SK-N-SH treated with all-trans-retinoic acid at 6 μM for 48 hours (cell line): Measurements from ENCODE around the gene PRRC2C.

ENCODE experiments used
- ATAC-seq: fragments of 200-7000 bp; cut with Tn5 transposase; 3 replicates; pipeline ENCODE4 v1.9.1; 2020; ENCODE audit warnings: mild to moderate bottlenecking, moderate library complexity
- ARNTL ChIP-seq: fragments of 450-650 bp; formaldehyde crosslinking; IDR thresholded peaks from 2 replicates; pipeline ENCODE4 v1.5.0; 2020; ENCODE audit warnings: low read depth, mild to moderate bottlenecking, moderate library complexity, borderline replicate concordance
- BACH2 ChIP-seq: fragments of 250-450 bp; sonication (Bioruptor Pico); IDR thresholded peaks from 2 replicates; pipeline ENCODE4 v1.9.0; 2021; ENCODE audit warnings: mild to moderate bottlenecking, borderline replicate concordance
- CREB5 ChIP-seq: fragments of 250-450 bp; sonication (Bioruptor Pico); IDR thresholded peaks from 2 replicates; pipeline ENCODE4 v1.5.1; 2020; ENCODE audit warnings: low read depth, mild to moderate bottlenecking, moderate library complexity
- CSDC2 ChIP-seq: fragments of 250-450 bp; sonication (Bioruptor Pico); IDR thresholded peaks from 2 replicates; pipeline ENCODE4 v1.5.0; 2020; ENCODE audit warnings: mild to moderate bottlenecking, moderate library complexity
- CSRNP3 ChIP-seq: fragments of 250-450 bp; sonication (Bioruptor Pico); IDR thresholded peaks from 2 replicates; pipeline ENCODE4 v1.5.1; 2021; ENCODE audit warnings: mild to moderate bottlenecking, moderate library complexity
- ESRRG ChIP-seq: fragments of 250-450 bp; sonication (Bioruptor Pico); IDR thresholded peaks from 2 replicates; pipeline ENCODE4 v1.6.1; 2021; ENCODE audit warnings: mild to moderate bottlenecking
- OSR1 ChIP-seq: fragments of 250-450 bp; sonication (Bioruptor Pico); IDR thresholded peaks from 2 replicates; pipeline ENCODE4 v1.8.0; 2022; ENCODE audit warnings: moderate library complexity, mild to moderate bottlenecking, inconsistent platforms
- PATZ1 ChIP-seq: fragments of 250-450 bp; sonication (Bioruptor Pico); IDR thresholded peaks from 2 replicates; pipeline ENCODE4 v1.8.0; 2020; ENCODE audit warnings: mild to moderate bottlenecking, moderate library complexity, borderline replicate concordance
- POU6F1 ChIP-seq: fragments of 250-450 bp; sonication (Bioruptor Pico); IDR thresholded peaks from 2 replicates; pipeline ENCODE4 v1.8.0; 2021; ENCODE audit warnings: low read depth, mild to moderate bottlenecking, moderate library complexity, borderline replicate concordance
- PPARA ChIP-seq: fragments of 250-450 bp; sonication (Bioruptor Pico); IDR thresholded peaks from 2 replicates; pipeline ENCODE4 v1.5.0; 2020; ENCODE audit warnings: mild to moderate bottlenecking, borderline replicate concordance
- RARB ChIP-seq: fragments of 250-450 bp; sonication (Bioruptor Pico); IDR thresholded peaks from 2 replicates; pipeline ENCODE4 v1.8.0; 2021; ENCODE audit warnings: mild to moderate bottlenecking, moderate library complexity
- SNAI2 ChIP-seq: fragments of 250-450 bp; sonication (Bioruptor Pico); IDR thresholded peaks from 2 replicates; pipeline ENCODE4 v1.5.0; 2020; ENCODE audit warnings: mild to moderate bottlenecking, moderate library complexity
- TCF4 ChIP-seq: fragments of 250-450 bp; sonication (Bioruptor Pico); IDR thresholded peaks from 2 replicates; pipeline ENCODE4 v1.8.0; 2021; ENCODE audit warnings: mild to moderate bottlenecking, moderate library complexity, borderline replicate concordance
- TOX ChIP-seq: fragments of 250-450 bp; sonication (Bioruptor Pico); IDR thresholded peaks from 2 replicates; pipeline ENCODE4 v1.8.0; 2021; ENCODE audit warnings: mild to moderate bottlenecking, moderate library complexity, borderline replicate concordance
- TSHZ2 ChIP-seq: fragments of 250-450 bp; sonication (Bioruptor Pico); IDR thresholded peaks from 2 replicates; pipeline ENCODE4 v1.5.0; 2020; ENCODE audit warnings: mild to moderate bottlenecking, moderate library complexity
- ZC3H10 ChIP-seq: fragments of 250-450 bp; sonication (Bioruptor Pico); IDR thresholded peaks from 2 replicates; pipeline ENCODE4 v1.5.1; 2021; ENCODE audit warnings: mild to moderate bottlenecking, moderate library complexity
- ZFP3 ChIP-seq: fragments of 250-450 bp; sonication (Bioruptor Pico); IDR thresholded peaks from 2 replicates; pipeline ENCODE4 v1.5.0; 2020; ENCODE audit warnings: mild to moderate bottlenecking, moderate library complexity
- ZFP30 ChIP-seq: fragments of 450-650 bp; formaldehyde crosslinking; IDR thresholded peaks from 2 replicates; pipeline ENCODE4 v1.5.0; 2022; ENCODE audit warnings: mild to moderate bottlenecking, moderate library complexity
- ZNF565 ChIP-seq: fragments of 450-650 bp; formaldehyde crosslinking; conservative IDR thresholded peaks from 2 replicates; pipeline ENCODE4 v1.5.0; 2020; ENCODE audit warnings: low read depth, mild to moderate bottlenecking, moderate library complexity
- ZNF70 ChIP-seq: fragments of 450-650 bp; formaldehyde crosslinking; IDR thresholded peaks from 2 replicates; pipeline ENCODE4 v1.5.0; 2020; ENCODE audit warnings: mild to moderate bottlenecking, moderate library complexity
- ZNF8 ChIP-seq: fragments of 450-650 bp; formaldehyde crosslinking; IDR thresholded peaks from 2 replicates; pipeline ENCODE4 v1.5.0; 2020; ENCODE audit warnings: mild to moderate bottlenecking, moderate library complexity

Gene PRRC2C

GRCh38 chr1:171530676-171531075 lies 45.3 kb downstream of the PRRC2C start:
- no peak for ATAC-seq
- TF ChIP-seq ZNF8 (no peak), ZC3H10 (CRISPR knock-in tag) (no peak), CREB5 (CRISPR knock-in tag) (no peak), ARNTL (CRISPR knock-in tag) (no peak), ZFP3 (CRISPR knock-in tag) (no peak), POU6F1 (CRISPR knock-in tag) (no peak)

GRCh38 chr1:171532520-171532919 lies 47.2 kb downstream of the PRRC2C start:
- TF ChIP-seq ZNF565 (CRISPR knock-in tag): no peak
- ATAC-seq: no peak

- ATAC-seq: no peak
- TF ChIP-seq BACH2 (CRISPR knock-in tag) (no peak), ESRRG (no peak), ZNF565 (CRISPR knock-in tag) (no peak), ZC3H10 (CRISPR knock-in tag) (no peak), ZFP30 (no peak), CSDC2 (CRISPR knock-in tag) (no peak), CREB5 (CRISPR knock-in tag) (no peak), ZFP3 (CRISPR knock-in tag) (no peak), SNAI2 (no peak), ARNTL (CRISPR knock-in tag) (no peak), OSR1 (CRISPR knock-in tag) (no peak), PPARA (CRISPR knock-in tag) (no peak), TCF4 (no peak)
Measured at GRCh38 chr1:171545523-171545922, 60.2 kb downstream of the PRRC2C start.

GRCh38 chr1:171550050-171550449 lies 64.7 kb downstream of the PRRC2C start:
- TF ChIP-seq PATZ1: no peak
- TF ChIP-seq ZNF70 (CRISPR knock-in tag): no peak
- TF ChIP-seq ZFP30: no peak
- no peak for TF ChIP-seq CSDC2 (CRISPR knock-in tag)
- no peak for TF ChIP-seq POU6F1 (CRISPR knock-in tag)
- TF ChIP-seq RARB (CRISPR knock-in tag): no peak
- TF ChIP-seq CREB5 (CRISPR knock-in tag): no peak
- TF ChIP-seq CSRNP3 (CRISPR knock-in tag): no peak
- TF ChIP-seq TOX (CRISPR knock-in tag): no peak
- no peak for TF ChIP-seq ZFP3 (CRISPR knock-in tag)
- TF ChIP-seq SNAI2: no peak
- no peak for TF ChIP-seq TSHZ2 (CRISPR knock-in tag)
- no peak for TF ChIP-seq TCF4
- TF ChIP-seq, all 23 proteins: peak for 0
- no peak for ATAC-seq
